PC-9 (cell line): ENCODE measurements around the gene CERKL.

Experiments used
- EZH2 ChIP-seq: fragments of 200-600 bp; sonication (generic); IDR thresholded peaks from 2 replicates; pipeline ENCODE4 v1.8.0; 2017; ENCODE audit warnings: antibody characterized with exemption, low read depth
- TF ChIP-seq, protein P1 (sequence below): fragments of 200-600 bp; sonication (generic); conservative IDR thresholded peaks from 2 replicates; pipeline ENCODE4 v1.6.1; 2017; ENCODE audit warnings: mixed run types, antibody characterized with exemption, mild to moderate bottlenecking, moderate library complexity

DNA sequence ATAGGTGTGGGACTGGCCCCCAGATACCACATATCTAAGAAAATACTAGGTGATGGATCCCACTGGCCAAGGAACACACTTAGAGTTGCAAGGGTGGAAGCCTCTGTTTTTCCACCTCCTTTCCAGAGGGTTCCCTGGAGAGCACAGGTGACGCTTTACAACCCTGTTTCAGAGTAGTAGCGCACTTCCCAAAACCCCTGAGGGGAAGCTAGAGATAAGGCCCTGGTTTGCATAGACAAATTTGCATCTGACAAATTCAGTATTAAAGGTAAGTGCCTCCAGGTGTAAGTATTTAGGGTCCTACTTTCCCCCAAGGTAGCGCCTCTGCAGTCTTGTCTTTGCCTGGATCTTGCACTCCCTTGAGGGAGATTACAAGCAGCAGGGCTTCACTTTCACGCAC lies 474 bp upstream of the CERKL start:
- TF ChIP-seq EZH2 = no peak
- TF ChIP-seq, protein P1, sequence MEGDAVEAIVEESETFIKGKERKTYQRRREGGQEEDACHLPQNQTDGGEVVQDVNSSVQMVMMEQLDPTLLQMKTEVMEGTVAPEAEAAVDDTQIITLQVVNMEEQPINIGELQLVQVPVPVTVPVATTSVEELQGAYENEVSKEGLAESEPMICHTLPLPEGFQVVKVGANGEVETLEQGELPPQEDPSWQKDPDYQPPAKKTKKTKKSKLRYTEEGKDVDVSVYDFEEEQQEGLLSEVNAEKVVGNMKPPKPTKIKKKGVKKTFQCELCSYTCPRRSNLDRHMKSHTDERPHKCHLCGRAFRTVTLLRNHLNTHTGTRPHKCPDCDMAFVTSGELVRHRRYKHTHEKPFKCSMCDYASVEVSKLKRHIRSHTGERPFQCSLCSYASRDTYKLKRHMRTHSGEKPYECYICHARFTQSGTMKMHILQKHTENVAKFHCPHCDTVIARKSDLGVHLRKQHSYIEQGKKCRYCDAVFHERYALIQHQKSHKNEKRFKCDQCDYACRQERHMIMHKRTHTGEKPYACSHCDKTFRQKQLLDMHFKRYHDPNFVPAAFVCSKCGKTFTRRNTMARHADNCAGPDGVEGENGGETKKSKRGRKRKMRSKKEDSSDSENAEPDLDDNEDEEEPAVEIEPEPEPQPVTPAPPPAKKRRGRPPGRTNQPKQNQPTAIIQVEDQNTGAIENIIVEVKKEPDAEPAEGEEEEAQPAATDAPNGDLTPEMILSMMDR = no peak
